ENCODE measurements around the gene SOD1.
"Not testable (repeated sequence)": the region's sequence is repeated elsewhere in the genome, so short reads cannot be mapped to it uniquely, and the experiment has no call there.

SOD1 gene

DNA sequence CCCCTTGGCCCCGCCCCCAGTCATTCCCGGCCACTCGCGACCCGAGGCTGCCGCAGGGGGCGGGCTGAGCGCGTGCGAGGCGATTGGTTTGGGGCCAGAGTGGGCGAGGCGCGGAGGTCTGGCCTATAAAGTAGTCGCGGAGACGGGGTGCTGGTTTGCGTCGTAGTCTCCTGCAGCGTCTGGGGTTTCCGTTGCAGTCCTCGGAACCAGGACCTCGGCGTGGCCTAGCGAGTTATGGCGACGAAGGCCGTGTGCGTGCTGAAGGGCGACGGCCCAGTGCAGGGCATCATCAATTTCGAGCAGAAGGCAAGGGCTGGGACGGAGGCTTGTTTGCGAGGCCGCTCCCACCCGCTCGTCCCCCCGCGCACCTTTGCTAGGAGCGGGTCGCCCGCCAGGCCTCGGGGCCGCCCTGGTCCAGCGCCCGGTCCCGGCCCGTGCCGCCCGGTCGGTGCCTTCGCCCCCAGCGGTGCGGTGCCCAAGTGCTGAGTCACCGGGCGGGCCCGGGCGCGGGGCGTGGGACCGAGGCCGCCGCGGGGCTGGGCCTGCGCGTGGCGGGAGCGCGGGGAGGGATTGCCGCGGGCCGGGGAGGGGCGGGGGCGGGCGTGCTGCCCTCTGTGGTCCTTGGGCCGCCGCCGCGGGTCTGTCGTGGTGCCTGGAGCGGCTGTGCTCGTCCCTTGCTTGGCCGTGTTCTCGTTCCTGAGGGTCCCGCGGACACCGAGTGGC lies at the start of gene SOD1:
SOD1 (plus strand) TSS at position 158 of the 723 bp plus-strand sequence; CDS start at position 235, 77 bp downstream.
- peak; percentile 96 for DNase-seq (ENCODE audit: low read depth)

DNA sequence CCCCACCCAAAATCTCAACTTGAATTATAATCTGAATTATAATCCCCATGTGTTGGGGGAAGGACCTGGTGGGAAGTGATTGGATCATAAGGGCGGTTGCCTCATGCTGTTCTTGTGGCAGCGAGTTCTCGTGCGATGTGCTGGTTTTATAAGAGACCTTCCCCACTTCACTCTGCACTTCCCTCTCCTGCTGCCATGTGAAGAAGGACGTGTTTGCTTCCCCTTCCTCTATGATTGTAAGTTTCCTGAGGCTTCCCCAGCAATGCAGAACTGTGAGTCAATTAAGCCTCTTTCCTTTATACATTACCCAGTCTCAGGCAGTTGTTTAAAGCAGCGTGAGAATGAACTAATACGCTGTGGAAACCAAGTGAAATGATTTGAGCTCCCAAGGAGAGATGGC lies 48.0 kb upstream of the SOD1 start:
- DNase-seq (ENCODE audit: low read depth), result no peak

DNA sequence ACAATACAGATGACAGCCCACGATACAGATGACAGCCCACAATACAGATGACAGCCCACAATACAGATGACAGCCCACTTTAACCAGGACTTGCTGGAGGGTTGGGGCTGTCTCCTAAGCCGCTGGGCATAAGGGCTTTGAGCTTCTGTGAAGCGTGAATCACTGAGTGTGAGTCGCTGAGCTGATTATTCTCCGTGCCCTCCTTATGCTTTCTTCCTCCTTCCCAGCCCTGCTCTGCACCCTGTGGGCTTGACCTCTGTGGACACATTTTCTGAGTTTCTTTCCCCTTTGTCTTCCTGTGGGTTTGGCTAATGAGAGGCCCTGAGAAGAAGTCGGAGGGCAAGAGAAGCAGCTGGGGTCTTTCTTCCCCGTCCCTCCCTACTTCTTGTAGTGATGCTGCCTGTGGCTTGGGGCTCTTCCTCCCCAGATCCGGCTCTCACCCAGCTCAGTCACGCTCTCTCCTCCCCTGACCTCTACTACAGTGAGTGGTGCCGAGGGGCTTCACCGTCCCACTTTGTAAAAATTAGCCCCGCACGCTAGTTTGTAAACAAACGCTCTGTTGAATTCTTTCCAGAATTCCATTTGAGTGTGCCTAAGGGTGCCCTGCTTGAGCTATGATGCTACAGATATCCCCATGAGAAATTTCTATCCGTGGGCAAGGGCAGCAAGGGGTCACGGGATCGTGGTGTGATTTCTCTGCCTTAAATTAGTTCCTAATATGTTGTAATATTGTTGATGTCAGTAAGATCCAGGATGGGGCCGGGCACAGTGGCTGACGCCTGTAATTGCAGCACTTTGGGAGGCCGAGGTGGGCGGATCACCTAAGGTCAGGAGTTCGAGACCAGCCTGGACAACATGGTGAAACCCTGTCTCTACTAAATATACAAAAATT lies 46.4 kb upstream of the SOD1 start:
- DNase-seq (ENCODE audit: low read depth), result no peak

DNA sequence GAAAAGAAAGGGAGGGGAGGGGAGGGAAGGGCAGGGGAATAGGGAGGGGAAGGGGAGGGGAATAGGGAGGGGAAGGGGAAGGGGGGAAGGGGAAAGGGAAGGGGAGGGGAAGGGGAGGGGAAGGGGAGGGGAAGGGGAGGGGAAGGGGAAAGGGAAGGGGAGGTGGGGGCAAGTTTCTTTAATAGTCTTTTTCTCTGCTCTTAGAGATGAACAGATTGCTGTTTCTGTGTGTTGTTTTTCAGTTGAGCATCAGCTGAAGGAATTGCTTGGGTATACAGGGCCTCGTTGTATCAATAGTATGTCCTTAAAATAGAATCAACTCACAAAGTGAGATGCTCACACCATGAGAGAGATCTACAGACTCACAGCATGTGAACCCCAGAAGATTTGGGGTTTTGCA lies 44.8 kb upstream of the SOD1 start:
- DNase-seq (ENCODE audit: low read depth), result no peak

DNA sequence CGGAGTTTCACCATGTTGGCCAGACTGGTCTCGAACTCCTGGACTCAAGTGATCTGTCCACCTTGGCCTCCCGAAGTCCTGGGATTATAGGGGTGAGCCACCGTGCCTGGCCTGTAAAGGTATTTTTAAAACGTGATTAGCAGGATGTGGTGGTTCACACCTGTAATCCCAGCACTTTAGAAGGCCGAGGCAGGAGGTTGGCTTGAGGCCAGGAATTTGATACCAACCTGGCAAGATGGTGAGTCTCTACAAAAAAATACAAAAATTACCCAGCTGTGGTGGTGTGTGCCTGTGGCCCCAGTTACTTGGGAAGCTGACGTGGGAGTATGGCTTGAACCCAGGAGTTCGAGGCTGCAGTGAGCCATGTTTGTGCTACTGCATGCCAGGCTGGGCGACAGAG lies 43.3 kb upstream of the SOD1 start:
- DNase-seq (ENCODE audit: low read depth), result no peak

DNA sequence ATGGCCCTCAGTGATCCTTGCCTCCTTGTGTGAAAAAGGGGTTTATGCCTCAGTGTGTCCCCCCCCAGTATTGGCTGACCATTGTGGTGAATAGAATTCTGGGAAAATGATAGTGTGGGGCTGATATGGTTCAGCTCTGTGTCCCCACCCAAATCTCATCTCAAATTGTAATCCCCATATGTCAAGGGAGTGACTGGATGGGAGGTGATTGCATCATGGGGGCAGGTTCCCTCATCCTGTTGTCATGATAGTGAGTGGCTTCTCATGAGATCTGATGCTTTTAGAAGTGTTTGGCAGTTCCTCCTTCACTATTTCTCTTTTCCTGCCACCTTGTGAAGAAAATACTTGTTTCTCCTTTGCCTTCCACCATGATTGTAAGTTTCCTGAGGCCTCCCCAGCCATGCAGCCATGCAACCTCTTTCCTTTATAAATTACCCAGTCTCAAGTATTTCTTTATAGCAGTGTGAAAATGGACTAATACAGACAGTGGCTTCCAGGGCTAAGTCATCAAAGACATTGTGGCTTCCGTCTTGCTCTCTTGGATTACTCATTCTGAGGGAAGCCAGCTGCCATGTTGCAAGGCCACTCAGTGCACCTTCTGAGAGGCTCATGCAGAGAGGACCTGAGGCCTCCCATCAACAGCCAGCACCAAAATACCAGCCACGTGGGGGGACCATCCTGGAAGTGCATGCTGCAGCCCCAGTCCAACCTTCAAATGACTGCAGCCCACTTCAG lies 40.6 kb upstream of the SOD1 start:
- DNase-seq (ENCODE audit: low read depth), result no peak

DNA sequence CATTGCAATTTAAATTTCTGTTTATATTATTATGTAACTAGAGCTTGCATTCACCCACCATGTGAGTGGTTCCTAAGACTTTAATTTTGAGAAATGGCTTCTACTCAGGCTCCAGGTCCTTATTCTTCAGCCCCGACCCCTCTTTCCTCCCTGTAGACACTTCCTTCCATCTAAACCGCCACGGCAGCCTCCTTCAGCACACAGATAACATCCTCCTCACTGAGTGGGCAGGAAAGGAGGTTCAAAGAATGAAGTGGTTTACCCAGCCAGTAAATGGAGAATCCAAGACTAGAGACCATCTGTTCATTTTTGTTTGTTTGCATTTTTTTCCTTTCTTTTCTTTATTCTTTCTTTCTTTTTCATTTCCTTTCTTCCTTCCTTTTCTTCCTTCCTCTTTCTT lies 37.1 kb upstream of the SOD1 start:
- DNase-seq (ENCODE audit: low read depth), result no peak

DNA sequence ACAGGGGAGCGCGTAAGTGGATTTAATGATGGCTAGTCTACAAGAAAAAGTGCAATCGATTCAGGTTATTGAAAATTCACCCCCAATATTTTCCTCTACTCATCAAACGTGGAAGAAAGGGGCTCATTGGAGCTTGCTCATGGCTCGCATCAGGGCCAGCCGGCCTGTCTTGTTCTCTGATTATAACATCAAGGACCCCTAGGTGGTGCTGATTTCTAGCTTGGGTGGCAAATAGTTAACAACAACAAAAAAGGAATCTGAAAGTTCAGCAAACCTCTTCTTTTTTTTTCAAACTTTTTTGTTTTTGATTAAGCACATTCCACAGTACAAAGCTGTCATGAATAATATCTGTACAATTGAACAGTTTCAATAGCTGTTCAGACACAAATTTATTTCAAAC lies 35.8 kb upstream of the SOD1 start:
- DNase-seq (ENCODE audit: low read depth), result no peak

DNA sequence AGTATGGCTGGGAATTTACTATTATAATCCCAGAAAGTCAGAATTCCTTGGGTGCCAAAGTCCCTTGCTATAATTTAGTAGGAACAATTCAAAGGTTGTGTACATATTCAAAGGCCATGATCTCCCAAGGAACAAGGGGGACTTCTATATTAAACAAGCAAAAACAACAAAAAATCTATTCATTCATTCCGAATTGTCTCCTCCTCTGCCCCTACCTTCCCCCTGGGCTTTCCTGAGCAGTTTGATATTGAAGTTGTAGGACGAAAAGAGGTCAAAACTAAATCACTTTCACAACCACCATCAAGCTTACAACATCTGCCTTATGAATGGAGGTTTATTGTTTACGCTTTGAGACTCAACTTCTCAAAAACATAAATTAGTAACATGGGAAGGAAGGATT lies 35.3 kb upstream of the SOD1 start:
- no peak for DNase-seq (ENCODE audit: low read depth)

DNA sequence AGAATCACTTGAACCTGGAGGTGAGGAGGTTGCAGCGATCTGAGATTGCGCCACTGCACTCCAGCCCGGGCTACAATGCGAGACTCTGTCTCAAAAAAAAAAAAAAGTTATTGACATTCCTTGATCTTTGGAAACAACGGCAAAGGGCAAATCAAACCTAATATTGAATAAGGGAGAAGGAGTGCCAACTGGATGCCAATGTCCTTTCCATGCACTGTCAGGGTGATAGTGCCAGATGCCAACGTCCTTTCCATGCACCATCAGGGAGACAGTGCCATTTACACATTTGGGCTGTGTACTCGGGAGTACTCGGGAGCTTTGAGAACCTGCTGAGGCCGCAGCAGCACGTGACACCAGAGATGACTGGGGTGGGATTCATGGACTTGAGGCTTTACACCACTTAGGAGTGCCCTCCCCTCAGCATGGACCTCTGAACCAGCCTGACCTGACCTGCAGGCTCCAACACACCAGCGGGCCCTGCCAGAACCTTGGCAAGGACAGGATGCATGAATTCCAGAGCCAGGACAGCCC lies 34.5 kb upstream of the SOD1 start:
- no peak for DNase-seq (ENCODE audit: low read depth)

DNA sequence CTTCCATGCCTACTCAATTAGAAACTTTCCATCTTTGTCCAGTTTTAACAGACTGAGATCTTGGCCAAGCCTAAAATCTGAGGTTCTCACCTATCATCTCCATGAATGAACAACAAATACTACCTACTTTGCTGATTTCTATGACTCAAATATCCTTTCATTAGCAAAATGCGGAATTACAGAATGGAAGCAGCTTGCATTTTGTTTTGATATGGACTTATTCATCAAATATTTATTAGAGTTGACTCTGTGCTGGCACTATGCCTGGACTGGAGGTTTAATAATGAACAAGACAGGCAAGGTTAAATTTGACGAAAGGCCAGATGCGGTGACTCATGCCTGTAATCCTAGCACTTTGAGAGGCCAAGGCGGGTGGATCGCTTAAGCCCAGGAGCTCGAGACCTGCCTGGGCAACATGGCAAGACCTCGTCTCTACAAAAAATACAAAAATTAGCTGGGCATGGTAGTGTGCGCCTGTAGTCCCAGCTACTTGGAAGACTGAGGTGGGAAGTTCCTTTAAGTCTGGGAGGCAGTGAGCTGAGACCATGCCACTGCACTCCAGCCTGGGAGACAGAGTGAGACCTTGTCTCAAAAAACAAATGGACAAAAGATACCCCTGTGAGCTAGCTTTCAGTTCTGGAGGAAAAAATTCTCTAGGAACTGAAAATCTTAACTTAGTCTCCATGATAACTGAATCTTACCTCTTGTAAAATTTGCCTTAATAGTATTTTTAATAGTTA lies 29.4 kb upstream of the SOD1 start:
- DNase-seq (ENCODE audit: low read depth), result no peak

DNA sequence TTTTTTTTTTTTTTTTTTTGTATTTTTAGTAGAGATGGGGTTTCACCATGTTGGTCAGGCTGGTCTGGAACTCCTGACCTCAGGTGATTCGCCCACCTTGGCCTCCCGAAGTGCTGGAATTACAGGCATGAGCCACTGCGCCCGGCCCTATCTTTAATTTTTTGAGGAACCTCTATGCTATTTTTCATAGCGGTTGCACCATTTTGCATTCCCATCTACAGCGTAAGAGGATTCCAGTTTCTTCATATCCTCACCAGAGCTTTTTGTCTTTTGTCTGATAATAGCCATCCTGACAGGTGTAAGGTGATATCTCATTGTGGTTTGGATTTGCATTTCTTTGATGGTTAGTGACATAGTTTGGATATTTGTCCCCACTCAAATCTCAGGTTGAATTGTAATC lies 27.6 kb upstream of the SOD1 start:
- not testable (repeated sequence) for DNase-seq (ENCODE audit: low read depth)

DNA sequence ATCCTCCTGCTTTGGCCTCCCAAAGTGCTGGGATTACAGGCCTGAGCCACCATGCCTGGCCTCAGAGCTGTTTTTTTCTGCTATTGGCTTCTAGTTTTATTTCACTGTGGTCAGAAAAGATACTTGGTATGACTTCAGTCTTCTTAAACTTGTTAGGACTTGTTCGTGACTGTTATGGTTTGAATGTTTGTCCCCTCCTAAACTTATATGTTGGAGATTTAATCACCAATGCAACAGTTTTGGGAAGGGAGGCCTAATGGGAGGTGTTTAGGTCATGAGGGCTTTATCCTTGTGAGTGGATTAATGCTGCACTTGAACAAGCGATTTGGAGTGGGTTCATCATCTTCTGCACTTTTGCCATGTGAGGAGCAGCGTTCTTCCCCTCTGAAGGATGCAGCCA lies 24.5 kb upstream of the SOD1 start:
- no peak for DNase-seq (ENCODE audit: low read depth)

DNA sequence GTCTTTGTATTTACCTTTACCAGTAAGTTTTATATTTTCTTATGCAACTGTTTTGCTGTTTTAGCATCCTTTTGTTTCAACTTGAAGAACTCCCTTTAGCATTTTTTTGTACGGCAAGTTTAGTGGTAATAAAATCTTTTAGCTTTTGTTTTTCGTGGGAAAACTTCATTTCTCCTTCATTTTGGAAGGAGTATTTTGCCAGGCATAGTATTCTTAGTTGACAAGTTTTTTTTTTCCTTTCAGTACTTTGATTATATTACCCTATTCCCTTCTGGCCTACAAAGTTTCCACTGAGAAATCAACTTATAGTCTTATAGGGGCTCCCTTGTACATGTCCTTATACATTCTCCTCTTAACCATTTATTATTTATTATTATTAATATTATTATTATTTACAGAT lies 22.6 kb upstream of the SOD1 start:
- no peak for DNase-seq (ENCODE audit: low read depth)

DNA sequence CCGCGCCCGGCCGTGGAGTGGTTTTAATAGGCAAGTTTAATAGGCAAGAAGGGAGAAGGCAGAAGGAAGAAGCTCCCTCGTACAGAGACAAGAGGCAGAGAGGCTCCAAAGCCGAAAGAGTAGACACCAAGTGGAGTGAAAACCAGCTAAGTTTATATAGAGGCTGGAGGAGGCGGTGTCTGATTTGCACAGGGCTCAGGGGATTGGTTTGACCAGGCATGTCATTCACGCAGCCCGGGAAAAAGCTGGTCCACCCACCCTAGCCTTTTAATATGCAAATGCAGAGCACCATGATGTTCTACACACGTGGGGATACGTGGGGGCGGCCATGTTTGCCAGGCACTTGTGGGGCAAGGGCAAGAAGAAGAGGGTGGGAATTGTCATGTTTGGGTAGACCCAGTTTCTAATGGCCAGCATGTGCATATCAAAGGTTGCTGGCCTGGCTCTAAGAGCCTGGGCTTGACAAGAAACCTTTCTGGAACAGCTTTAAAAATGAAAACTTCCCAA lies 18.0 kb upstream of the SOD1 start:
- DNase-seq (ENCODE audit: low read depth), result no peak

DNA sequence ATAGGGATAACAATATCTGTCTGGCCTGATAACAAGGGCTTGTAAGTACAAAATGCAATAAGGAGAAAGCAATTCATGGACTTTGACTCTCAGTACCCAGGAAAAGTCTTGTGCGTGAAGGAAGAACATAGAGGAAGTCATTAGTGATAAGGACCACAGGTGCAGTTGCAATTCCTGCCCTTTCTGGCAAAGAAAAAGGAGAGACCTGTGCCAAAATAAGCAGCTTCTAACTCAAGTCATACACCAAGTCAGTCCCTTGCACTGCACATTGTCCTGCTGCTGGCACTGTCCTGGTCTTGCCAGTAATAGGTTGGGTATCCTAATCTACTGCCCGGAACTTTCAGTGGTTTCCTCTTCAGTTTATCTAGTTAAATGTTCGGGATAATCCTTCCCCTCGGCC lies 14.8 kb upstream of the SOD1 start:
- no peak for DNase-seq (ENCODE audit: low read depth)

DNA sequence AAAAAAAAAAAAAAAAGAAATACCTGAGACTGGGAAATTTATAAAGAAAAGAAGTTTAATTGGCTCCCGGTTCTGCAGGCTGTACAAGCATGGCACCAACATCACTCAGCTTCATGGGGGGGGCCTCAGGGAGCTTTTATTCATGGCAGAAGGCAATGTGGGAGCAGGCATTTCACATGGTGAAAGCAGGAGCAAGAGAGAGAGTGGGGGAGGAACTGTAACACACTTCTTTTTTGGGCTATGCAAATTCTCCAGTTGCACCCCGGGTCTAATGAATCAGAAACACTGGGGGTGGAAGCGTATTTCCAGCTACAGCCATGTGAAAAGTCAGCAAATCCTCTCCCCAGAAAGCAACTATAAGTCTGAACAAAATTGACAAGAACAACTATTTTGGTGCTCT lies 11.8 kb upstream of the SOD1 start:
- DNase-seq (ENCODE audit: low read depth), result no peak

DNA sequence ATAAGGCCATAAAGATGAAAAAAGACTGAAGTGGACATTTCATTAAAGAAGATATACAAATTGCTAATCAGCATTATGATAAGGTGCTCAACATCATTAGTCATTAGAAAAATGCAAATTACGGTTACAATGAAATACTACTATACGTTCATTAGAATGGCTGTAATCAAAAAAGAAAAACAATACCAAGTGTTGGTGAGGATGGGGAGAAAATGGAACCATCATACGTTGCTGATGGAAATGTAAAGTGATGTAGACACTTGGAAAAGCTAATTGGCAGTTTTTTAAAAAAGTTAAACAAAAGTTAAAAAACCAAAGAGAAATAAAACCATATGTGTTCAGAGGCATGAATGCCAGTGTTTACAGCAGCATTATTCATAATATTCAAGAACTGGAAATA lies 8.6 kb upstream of the SOD1 start:
- DNase-seq (ENCODE audit: low read depth), result no peak

DNA sequence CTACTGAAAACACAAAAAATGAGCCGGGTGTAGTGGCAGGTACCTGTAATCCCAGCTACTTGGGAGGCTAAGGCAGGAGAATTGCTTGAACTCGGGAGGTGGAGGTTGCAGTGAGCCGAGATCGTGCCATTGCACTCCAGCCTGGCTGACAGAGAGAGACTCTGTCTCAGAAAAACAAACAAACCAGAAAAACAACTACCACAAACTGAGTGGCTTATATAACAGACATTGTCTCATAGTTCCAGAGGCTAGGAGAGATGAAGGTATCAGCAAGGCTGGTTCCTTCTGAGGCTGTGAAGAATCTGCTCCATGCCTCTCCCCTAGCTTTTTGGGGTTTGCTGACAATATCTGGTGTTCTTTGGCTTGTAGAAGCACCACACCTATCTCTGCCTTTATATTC lies 8.0 kb upstream of the SOD1 start:
- DNase-seq (ENCODE audit: low read depth), result not testable (repeated sequence)

DNA sequence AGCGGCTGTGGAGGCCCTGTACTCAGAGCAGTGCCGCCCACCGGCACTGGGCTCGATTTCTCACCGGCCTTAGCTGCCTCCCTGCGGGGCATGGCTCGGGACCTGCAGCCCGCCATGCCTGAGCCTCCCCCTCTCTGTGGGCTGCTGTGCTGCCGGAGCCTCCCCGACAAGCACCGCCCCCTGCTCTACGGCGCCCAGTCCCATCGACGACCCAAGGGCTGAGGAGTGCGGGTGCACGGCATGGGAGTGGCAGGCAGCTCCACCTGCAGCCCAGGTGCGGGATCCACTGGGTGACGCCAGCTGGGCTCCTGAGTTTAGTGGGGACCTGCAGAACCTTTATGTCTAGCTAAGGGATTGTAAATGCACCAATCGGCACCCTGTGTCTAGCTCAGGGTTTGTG lies 5.2 kb upstream of the SOD1 start:
- no peak for DNase-seq (ENCODE audit: low read depth)

DNA sequence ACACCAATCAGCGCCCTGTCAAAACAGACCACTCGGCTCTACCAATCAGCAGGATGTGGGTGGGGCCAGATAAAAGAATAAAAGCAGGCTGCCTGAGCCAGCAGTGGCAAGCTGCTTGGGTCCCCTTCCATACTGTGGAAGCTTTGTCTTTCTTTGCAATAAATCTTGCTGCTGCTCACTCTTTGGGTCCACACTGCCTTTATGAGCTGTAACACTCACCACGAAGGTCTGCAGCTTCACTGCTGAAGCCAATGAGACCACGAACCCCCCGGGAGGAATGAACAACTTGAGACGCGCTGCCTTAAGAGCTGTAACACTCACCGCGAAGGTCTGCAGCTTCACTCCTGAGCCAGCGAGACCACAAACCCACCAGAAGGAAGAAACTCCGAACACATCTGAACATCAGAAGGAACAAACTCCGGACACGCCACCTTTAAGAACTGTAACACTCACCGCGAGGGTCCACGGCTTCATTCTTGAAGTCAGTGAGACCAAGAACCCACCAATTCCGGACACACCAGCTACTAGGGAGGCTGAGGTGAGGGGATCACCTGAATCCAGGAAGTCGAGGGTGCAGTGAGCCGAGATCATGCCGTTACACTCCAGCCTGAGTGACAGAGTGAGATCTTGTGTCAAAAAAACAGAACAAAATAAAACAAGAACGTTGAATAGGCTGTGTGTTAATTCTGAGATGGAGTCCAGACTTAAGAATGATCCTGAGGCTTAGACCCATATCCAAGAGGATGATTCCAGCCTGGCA lies 4.5 kb upstream of the SOD1 start:
- not testable (repeated sequence) for DNase-seq (ENCODE audit: low read depth)

All from activated T-helper 1 cell treated with Interleukin-2 at 50 U/mL for 16 hours (primary cell).